DOHH2 (cell line): Measurements from ENCODE around the gene ACTN4.

ENCODE experiments used
- EZH2phosphoT487 ChIP-seq: fragments of 200-600 bp; sonication (generic); IDR thresholded peaks from 2 replicates; pipeline ENCODE4 v1.6.1; 2017; ENCODE audit warnings: borderline replicate concordance, mild to moderate bottlenecking, antibody characterized with exemption, low read length, moderate library complexity, mixed read lengths
- TF ChIP-seq, protein P1 (sequence below): fragments of 200-600 bp; sonication (generic); IDR thresholded peaks from one replicate; pipeline ENCODE4 v1.5.1; 2014; ENCODE audit warnings: antibody characterized with exemption, mild to moderate bottlenecking, low read depth, low read length; ENCODE audit not compliant: poor library complexity, severe bottlenecking

GRCh38 chr19:38714354-38714778, 66.9 kb downstream of the ACTN4 start:
- TF ChIP-seq, protein P1, sequence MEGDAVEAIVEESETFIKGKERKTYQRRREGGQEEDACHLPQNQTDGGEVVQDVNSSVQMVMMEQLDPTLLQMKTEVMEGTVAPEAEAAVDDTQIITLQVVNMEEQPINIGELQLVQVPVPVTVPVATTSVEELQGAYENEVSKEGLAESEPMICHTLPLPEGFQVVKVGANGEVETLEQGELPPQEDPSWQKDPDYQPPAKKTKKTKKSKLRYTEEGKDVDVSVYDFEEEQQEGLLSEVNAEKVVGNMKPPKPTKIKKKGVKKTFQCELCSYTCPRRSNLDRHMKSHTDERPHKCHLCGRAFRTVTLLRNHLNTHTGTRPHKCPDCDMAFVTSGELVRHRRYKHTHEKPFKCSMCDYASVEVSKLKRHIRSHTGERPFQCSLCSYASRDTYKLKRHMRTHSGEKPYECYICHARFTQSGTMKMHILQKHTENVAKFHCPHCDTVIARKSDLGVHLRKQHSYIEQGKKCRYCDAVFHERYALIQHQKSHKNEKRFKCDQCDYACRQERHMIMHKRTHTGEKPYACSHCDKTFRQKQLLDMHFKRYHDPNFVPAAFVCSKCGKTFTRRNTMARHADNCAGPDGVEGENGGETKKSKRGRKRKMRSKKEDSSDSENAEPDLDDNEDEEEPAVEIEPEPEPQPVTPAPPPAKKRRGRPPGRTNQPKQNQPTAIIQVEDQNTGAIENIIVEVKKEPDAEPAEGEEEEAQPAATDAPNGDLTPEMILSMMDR = no peak
- no peak for TF ChIP-seq EZH2phosphoT487
